Gastroesophageal sphincter (tissue), 4 donors: ENCODE results near the gene MMP25. TPM values are rescaled to one million over a fixed set of nuclear protein-coding genes. Genes with fewer than 3 reads are reported as not detected.
"Not testable (repeated sequence)": the region's sequence is repeated elsewhere in the genome, so short reads cannot be mapped to it uniquely, and the experiment has no call there.

ENCODE experiments used
- ATAC-seq: fragments of 150-250 bp; one replicate; pipeline ENCODE4 v1.9.1; 2016; ENCODE audit warnings: mild to moderate bottlenecking, moderate library complexity
- H3K27ac ChIP-seq, 4 donors: fragments of 200-600 bp; sonication (generic) in 3 of 4; 1 replicate in 3 of 4; 2 replicates in 1 of 4; pipeline ENCODE4 v1.5.1; 2016 to 2019
- H3K27me3 ChIP-seq: fragments of 200-600 bp; sonication (generic); one replicate; pipeline ENCODE4 v1.5.1; 2019
- H3K36me3 ChIP-seq, 2 donors: fragments of 200-600 bp; sonication (generic); one replicate each; pipeline ENCODE4 v1.5.1; 2019; ENCODE audit warnings: control low read depth in 1 of 2
- H3K4me1 ChIP-seq, 3 donors: fragments of 200-600 bp; sonication (generic); 1 replicate in 2 of 3; 2 replicates in 1 of 3; pipeline ENCODE4 v1.5.1; 2016 to 2019; ENCODE audit warnings: control low read depth in 2 of 3
- H3K4me3 ChIP-seq, 2 donors: fragments of 200-600 bp; sonication (generic); one replicate each; pipeline ENCODE4 v1.5.1; 2019; ENCODE audit warnings: mild to moderate bottlenecking in 1 of 2, moderate library complexity in 1 of 2
- H3K9me3 ChIP-seq, 3 donors: fragments of 200-600 bp; sonication (generic); one replicate each; pipeline ENCODE4 v1.5.1; 2017 to 2019; ENCODE audit warnings: control low read depth in 2 of 3
- CTCF ChIP-seq, 4 experiments: fragments of 200-600 bp in 2 of 4; fragments of 450-650 bp in 2 of 4; sonication (generic) in 1 of 4; IDR thresholded peaks; one replicate each; pipeline ENCODE4 v1.5.1; 2017 to 2019; ENCODE audit warnings: antibody characterized with exemption in 4 of 4, mild to moderate bottlenecking in 2 of 4, moderate library complexity in 2 of 4
- EP300 ChIP-seq: sonication (generic); formaldehyde crosslinking; IDR thresholded peaks from one replicate; pipeline ENCODE4 v1.6.1; 2017; ENCODE audit warnings: antibody characterized with exemption, mild to moderate bottlenecking
- POLR2A ChIP-seq, 2 donors: fragments of 450-650 bp; IDR thresholded peaks; one replicate each; pipeline ENCODE4 v1.6.1; 2017; ENCODE audit warnings: antibody characterized with exemption in 2 of 2, mild to moderate bottlenecking in 2 of 2, moderate library complexity in 1 of 2
- POLR2AphosphoS5 ChIP-seq: sonication (generic); formaldehyde crosslinking; IDR thresholded peaks from one replicate; pipeline ENCODE4 v1.6.1; 2017; ENCODE audit warnings: antibody characterized with exemption
- WGBS, 2 donors: methylation state at CpG; one replicate each; pipeline ENCODE4 v1.1.5; 2018; ENCODE audit warnings: low coverage in 1 of 2; 5-methylcytosine and 5-hydroxymethylcytosine counted together
- total RNA-seq, 4 donors: library from RNA; depleted of rRNA; stranded (reverse); fragments of >200 nt; gene quantifications; one replicate each; pipeline ENCODE4 v1.1.0, GENCODE V29; 2016

Gene MMP25
- total RNA-seq, 4 donors from 2014 or later: 1.6 to 2.6 TPM; not detected in 2

- 57 to 70% methylated on average over 7 to 8 of the region's 9 CpGs for WGBS, 2 donors
- H3K27me3 ChIP-seq: peaks cover 9% of the 10 kb centered on the region
- H3K4me3 ChIP-seq: no peak overlapping the region
- no peaks in the 10 kb centered on the region for H3K36me3 ChIP-seq
- TF ChIP-seq CTCF (IDR thresholded peaks at IDR 0.05) (no peak), POLR2AphosphoS5 (no peak), EP300 (no peak), POLR2A (IDR thresholded peaks at IDR 0.05) (no peak)
- no peaks in the 10 kb centered on the region for H3K4me1 ChIP-seq
- H3K9me3 ChIP-seq: no peaks in the 10 kb centered on the region
- no peak overlapping the region for H3K27ac ChIP-seq
- ATAC-seq: no peak
These were observed 28.6 kb downstream of the MMP25 start for GRCh38 chr16:3074860-3075522.

DNA sequence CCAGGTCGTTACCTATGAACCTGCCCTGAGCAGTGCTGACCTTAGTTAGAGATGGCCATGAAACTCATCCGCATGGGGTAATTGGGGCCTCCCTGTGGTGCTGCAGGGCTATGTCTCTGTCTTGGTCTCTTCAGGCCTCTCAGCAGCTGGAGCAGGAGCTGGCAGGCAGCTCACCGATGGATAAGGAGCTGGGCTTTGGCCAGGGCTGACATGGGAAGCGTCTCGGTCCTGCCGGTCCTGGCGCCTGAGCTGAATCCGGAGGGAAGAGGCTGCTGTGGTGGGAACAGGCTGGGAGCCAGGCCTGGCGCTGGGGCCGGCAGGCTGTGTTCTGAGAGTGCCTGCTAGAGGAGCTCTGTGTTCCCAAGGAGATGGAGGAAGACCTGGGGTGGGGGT lies 29.2 kb downstream of the MMP25 start:
- no peak overlapping the region for H3K4me3 ChIP-seq
- no peaks in the 10 kb centered on the region for H3K4me1 ChIP-seq
- H3K9me3 ChIP-seq: no peaks in the 10 kb centered on the region
- 40 to 83% methylated on average over 1 of the region's 10 CpGs for WGBS, 2 donors
- TF ChIP-seq POLR2AphosphoS5 (no peak), POLR2A (IDR thresholded peaks at IDR 0.05) (no peak), EP300 (no peak), CTCF (IDR thresholded peaks at IDR 0.05) (no peak)
- H3K27me3 ChIP-seq: peaks cover 9% of the 10 kb centered on the region
- no peaks in the 10 kb centered on the region for H3K36me3 ChIP-seq
- no peak for ATAC-seq
- H3K27ac ChIP-seq: no peak overlapping the region

GRCh38 chr16:3075946-3076345 lies 29.6 kb downstream of the MMP25 start:
- not testable (repeated sequence) for H3K27ac ChIP-seq, ATAC-seq

DNA sequence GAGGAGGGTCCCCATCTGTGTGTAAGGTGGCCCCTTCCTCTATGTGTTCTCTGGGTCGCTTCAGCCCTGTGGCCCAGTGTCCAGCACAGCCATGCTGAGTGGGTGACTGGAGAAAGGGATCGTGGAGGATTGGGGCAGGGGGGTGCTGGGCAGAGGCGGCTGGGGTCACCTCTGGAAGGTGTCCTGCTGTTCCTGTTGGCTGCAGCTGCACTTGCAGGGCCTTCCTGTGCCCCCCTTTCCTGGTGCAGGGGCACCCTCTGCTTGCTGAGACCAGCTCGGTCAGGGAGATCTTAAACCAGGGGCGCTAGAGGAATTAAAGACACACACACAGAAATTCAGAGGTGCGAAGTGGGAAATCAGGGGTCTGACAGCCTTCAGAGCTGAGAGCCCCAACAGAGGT lies 30.2 kb downstream of the MMP25 start:
- no CpG with 5 or more reads among the region's 6 CpGs for WGBS, 2 donors
- Histone ChIP-seq H3K27me3 (peaks cover 9% of the 10 kb centered on the region), H3K27ac (no peak overlapping the region), H3K36me3 (no peaks in the 10 kb centered on the region), H3K4me1 (no peaks in the 10 kb centered on the region), H3K4me3 (no peak overlapping the region), H3K9me3 (no peaks in the 10 kb centered on the region)
- TF ChIP-seq POLR2A (IDR thresholded peaks at IDR 0.05) (no peak), CTCF (IDR thresholded peaks at IDR 0.05) (no peak), POLR2AphosphoS5 (no peak), EP300 (no peak)
- ATAC-seq: no peak

More at GRCh38 chr16:3075946-3076345, 29.6 kb downstream of the MMP25 start:
- not testable (repeated sequence) for H3K4me3 ChIP-seq, H3K4me1 ChIP-seq, H3K9me3 ChIP-seq, H3K36me3 ChIP-seq, H3K27me3 ChIP-seq
- WGBS, 2 donors: 92 to 100% methylated on average over 3 to 6 of the region's 6 CpGs

GRCh38 chr16:3080024-3080423 lies 33.7 kb downstream of the MMP25 start:
- Histone ChIP-seq H3K27ac (no peak overlapping the region), H3K36me3 (no peaks in the 10 kb centered on the region), H3K9me3 (no peaks in the 10 kb centered on the region), H3K27me3 (no peaks in the 10 kb centered on the region), H3K4me3 (no peak overlapping the region), H3K4me1 (no peaks in the 10 kb centered on the region)
- TF ChIP-seq POLR2AphosphoS5: no peak
- TF ChIP-seq CTCF (IDR thresholded peaks at IDR 0.05): no peak
- no peak for TF ChIP-seq EP300
- TF ChIP-seq POLR2A (IDR thresholded peaks at IDR 0.05): no peak
- ATAC-seq: no peak
- 84% methylated on average over 6 to 17 of the region's 17 CpGs for WGBS, 2 donors

GRCh38 chr16:3081957-3082356 lies 35.6 kb downstream of the MMP25 start:
- not testable (repeated sequence) for H3K36me3 ChIP-seq, H3K4me3 ChIP-seq, H3K27ac ChIP-seq, H3K9me3 ChIP-seq, H3K4me1 ChIP-seq, ATAC-seq, H3K27me3 ChIP-seq
- 80% methylated on average over 2 of the region's 13 CpGs; no CpG with 5 or more reads in 1 of the 2 donors for WGBS, 2 donors

- H3K36me3 ChIP-seq, H3K27ac ChIP-seq, H3K4me3 ChIP-seq, H3K27me3 ChIP-seq, ATAC-seq, H3K9me3 ChIP-seq: not testable (repeated sequence)
- peaks cover 0 to 18% (median 0%) of the 10 kb centered on the region in 3 donors for H3K4me1 ChIP-seq
- WGBS, 2 donors: 84 to 100% methylated on average over 1 to 5 of the region's 8 CpGs
These were observed 37.0 kb downstream of the MMP25 start for GRCh38 chr16:3083408-3083807.
